HEK293T (cell line): Measurements from ENCODE around the gene SYT2.

Experiments
- BHLHE40 ChIP-seq: fragments of 450-650 bp; IDR thresholded peaks from 2 replicates; pipeline ENCODE4 v1.6.1; 2016; ENCODE audit warnings: mild to moderate bottlenecking, moderate library complexity, borderline replicate concordance
- FOXA1 ChIP-seq: fragments of 450-650 bp; IDR thresholded peaks from 2 replicates; pipeline ENCODE4 v1.6.1; 2016; ENCODE audit warnings: mild to moderate bottlenecking
- FOXK2 ChIP-seq: fragments of 450-650 bp; IDR thresholded peaks from 2 replicates; pipeline ENCODE4 v1.6.1; 2016; ENCODE audit warnings: mild to moderate bottlenecking
- L3MBTL2 ChIP-seq: fragments of 450-650 bp; conservative IDR thresholded peaks from 2 replicates; pipeline ENCODE4 v1.6.1; 2016; ENCODE audit warnings: mild to moderate bottlenecking
- LEF1 ChIP-seq: fragments of 450-650 bp; IDR thresholded peaks from 2 replicates; pipeline ENCODE4 v1.6.1; 2017; ENCODE audit warnings: mild to moderate bottlenecking, borderline replicate concordance
- NFRKB ChIP-seq: fragments of 450-650 bp; IDR thresholded peaks from 2 replicates; pipeline ENCODE4 v1.6.1; 2016; ENCODE audit warnings: mild to moderate bottlenecking, moderate library complexity
- SP1 ChIP-seq: fragments of 450-650 bp; IDR thresholded peaks from 2 replicates; pipeline ENCODE4 v1.6.1; 2017
- SUZ12 ChIP-seq: fragments of 450-650 bp; IDR thresholded peaks from 2 replicates; pipeline ENCODE4 v1.6.1; 2016; ENCODE audit warnings: mild to moderate bottlenecking
- TARDBP ChIP-seq: fragments of 450-650 bp; IDR thresholded peaks from 2 replicates; pipeline ENCODE4 v1.6.1; 2016
- ZNF384 ChIP-seq: fragments of 450-650 bp; IDR thresholded peaks from 2 replicates; pipeline ENCODE4 v1.6.1; 2016

DNA sequence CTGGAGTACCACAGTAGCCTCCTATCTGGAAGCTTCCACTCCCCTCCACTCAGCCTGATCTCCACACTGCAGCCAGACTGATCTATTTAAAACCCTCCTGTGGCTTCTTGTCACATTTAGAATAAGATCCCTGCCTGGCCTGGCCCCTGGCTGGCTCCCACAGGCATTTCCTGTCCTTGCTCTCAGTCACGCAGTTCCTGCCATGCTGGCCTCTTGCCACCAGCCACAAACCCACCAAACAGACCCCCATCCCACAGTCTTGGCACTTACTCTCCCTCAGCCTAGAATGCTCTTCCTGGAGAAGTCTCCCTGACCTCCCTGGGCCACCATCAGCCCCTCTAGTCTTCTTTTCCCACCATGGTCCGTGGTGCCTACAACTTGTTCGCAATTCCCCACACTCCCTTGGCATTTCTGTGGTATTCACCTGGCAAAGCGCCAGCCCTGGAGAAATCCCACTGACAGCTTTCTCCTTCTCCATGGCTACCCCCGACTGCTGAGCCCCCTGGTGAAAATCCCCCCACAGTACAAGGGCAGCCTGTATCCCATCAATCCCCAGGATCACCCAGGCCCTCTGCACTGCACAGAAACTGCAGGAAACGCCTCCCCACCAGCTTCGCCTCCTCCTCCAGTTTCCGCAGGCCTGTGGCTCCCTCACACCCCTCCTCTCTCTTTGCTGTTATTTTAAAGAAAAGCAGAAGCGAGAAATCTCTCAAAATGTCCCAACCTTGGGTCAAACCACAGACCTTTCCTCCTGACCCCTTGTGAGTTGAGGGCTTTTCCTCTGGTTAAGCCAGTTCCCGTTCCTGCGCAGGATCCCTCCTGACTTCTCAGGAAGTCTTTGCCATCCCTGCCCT is 94.5 kb downstream of the SYT2 start:
- no peak for TF ChIP-seq SUZ12
- TF ChIP-seq ZNF384, result no peak
- no peak for TF ChIP-seq BHLHE40
- no peak for TF ChIP-seq NFRKB
- no peak for TF ChIP-seq SP1
- TF ChIP-seq TARDBP, result no peak
- TF ChIP-seq L3MBTL2, result no peak
- no peak for TF ChIP-seq FOXK2
- no peak for TF ChIP-seq FOXA1
- TF ChIP-seq LEF1, result no peak
